Esophagus muscularis mucosa (tissue), 3 donors: ENCODE data around the gene NECTIN1.

Source experiments
- POLR2A ChIP-seq: fragments of 450-650 bp; IDR thresholded peaks from one replicate; pipeline ENCODE4 v1.6.1; 2017; ENCODE audit warnings: antibody characterized with exemption, moderate library complexity, mild to moderate bottlenecking, low read depth
- POLR2AphosphoS5 ChIP-seq, 2 donors: sonication (generic); formaldehyde crosslinking; IDR thresholded peaks; one replicate each; pipeline ENCODE4 v1.6.1; 2017; ENCODE audit warnings: antibody characterized with exemption in 2 of 2
- TF ChIP-seq, protein P1 (sequence below), 3 experiments: fragments of 200-600 bp in 2 of 3; fragments of 450-650 bp in 1 of 3; sonication (generic) in 2 of 3; IDR thresholded peaks; one replicate each; pipeline ENCODE4 v1.5.1; 2017 to 2019; ENCODE audit warnings: antibody characterized with exemption in 3 of 3, mild to moderate bottlenecking in 2 of 3, moderate library complexity in 1 of 3

DNA sequence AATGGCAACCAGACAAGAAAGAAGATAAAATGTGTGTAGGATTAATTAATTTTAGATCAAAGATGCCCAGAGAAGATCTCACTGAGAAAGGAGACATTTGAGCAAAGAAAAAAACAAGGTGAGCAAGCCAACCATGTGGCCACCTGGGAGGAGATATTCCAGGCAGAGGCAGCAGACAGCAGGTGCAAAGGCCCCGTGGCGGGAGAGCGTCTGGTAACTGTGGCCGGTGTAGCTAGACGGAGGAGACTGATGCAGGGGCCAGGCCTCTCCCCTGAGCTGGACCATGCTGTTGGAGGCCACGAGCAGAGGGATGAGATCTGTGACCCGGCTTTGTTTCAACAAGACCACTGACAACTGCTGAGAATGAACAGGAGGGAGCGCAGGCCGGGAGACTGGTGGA, 23.6 kb downstream of the NECTIN1 start:
- TF ChIP-seq, protein P1, sequence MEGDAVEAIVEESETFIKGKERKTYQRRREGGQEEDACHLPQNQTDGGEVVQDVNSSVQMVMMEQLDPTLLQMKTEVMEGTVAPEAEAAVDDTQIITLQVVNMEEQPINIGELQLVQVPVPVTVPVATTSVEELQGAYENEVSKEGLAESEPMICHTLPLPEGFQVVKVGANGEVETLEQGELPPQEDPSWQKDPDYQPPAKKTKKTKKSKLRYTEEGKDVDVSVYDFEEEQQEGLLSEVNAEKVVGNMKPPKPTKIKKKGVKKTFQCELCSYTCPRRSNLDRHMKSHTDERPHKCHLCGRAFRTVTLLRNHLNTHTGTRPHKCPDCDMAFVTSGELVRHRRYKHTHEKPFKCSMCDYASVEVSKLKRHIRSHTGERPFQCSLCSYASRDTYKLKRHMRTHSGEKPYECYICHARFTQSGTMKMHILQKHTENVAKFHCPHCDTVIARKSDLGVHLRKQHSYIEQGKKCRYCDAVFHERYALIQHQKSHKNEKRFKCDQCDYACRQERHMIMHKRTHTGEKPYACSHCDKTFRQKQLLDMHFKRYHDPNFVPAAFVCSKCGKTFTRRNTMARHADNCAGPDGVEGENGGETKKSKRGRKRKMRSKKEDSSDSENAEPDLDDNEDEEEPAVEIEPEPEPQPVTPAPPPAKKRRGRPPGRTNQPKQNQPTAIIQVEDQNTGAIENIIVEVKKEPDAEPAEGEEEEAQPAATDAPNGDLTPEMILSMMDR (IDR thresholded peaks at IDR 0.05), result no peak
- TF ChIP-seq POLR2A (no peak), POLR2AphosphoS5 (IDR thresholded peaks at IDR 0.05) (no peak)
